ENCODE data around the gene HES5.
A peak's percentile ranks its signal among the peaks of the same experiment; 100 is the strongest.

- TF ChIP-seq REST (IDR thresholded peaks at IDR 0.05) (no peak), CTCF (IDR thresholded peaks at IDR 0.05) (no peak), USF2 (IDR thresholded peaks at IDR 0.05) (peak; percentile 91), HOXA7 (CRISPR knock-in tag; IDR thresholded peaks at IDR 0.05) (no peak), HDAC2 (IDR thresholded peaks at IDR 0.05) (no peak), RCOR1 (IDR thresholded peaks at IDR 0.05; ENCODE audit: low read depth, low read length) (no peak), CEBPB (IDR thresholded peaks at IDR 0.05) (no peak), EP300 (IDR thresholded peaks at IDR 0.05) (no peak), POLR2A (IDR thresholded peaks at IDR 0.05; ENCODE audit: low read length) (peak; percentile 88)
These were observed 15.9 kb upstream of the HES5 start for GRCh38 chr1:2545754-2546514.
